ENCODE measurements around the gene MMP24.
A peak's percentile ranks its signal among the peaks of the same experiment; 100 is the strongest.

The MMP24 gene

DNA sequence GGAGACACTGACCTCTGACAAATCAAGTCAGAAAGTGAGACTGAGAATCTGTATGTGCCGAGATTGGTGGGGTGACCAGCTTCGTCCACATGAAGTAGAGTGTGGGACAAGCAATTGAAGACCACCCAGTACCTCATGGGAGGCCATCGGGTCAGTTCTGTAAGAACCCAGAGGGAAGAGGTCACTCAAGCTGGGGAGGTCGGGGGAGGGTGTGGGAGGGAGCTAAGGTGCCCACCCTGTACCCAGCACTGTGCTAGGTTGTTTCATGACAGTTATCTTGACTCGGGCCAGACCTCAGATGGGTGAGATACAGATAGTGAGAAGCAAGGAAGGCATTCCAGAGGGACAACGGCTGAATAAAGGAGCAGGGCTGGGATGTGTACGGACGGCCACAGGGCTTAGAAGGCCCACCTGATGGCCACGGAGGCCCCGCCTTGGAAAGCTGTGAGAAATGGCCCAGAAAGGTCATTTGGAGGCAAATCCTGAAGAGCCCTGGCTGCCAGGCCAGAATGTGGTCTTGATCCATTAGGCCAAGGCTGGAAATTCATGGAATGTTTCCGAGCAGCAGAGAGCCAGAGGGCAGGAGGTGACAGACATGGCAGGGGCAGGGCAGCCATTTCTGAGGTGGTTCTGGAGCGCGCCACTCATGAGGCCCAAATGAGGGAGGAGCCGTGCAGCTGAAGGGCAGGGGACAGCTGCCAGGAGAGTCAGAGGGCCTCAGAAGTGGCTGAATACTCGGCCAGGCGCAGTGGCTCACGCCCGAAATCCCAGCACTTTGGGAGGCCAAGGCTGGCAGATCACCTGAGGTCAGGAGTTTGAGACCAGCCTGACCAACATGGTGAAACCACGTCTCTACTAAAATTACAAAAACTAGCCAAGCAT is 43.8 kb downstream of the MMP24 start:
- Histone ChIP-seq H3K36me3 (peaks cover 69% of the 10 kb centered on the region), H3K27ac (no peak overlapping the region), H3K27me3 (no peaks in the 10 kb centered on the region), H3K4me3 (no peak overlapping the region), H3K9me3 (no peaks in the 10 kb centered on the region), H3K4me2 (no peak overlapping the region), H3K4me1 (0 out of 2 replicates have a peak, but pooled peaks cover 14% of the 10 kb centered on the region), H3K9ac (no peak overlapping the region), H4K20me1 (peaks cover 49% of the 10 kb centered on the region; the same call in 1 of the 2 replicates)
- TF ChIP-seq Cebpa-rat (IDR thresholded peaks at IDR 0.05): no peak

DNA sequence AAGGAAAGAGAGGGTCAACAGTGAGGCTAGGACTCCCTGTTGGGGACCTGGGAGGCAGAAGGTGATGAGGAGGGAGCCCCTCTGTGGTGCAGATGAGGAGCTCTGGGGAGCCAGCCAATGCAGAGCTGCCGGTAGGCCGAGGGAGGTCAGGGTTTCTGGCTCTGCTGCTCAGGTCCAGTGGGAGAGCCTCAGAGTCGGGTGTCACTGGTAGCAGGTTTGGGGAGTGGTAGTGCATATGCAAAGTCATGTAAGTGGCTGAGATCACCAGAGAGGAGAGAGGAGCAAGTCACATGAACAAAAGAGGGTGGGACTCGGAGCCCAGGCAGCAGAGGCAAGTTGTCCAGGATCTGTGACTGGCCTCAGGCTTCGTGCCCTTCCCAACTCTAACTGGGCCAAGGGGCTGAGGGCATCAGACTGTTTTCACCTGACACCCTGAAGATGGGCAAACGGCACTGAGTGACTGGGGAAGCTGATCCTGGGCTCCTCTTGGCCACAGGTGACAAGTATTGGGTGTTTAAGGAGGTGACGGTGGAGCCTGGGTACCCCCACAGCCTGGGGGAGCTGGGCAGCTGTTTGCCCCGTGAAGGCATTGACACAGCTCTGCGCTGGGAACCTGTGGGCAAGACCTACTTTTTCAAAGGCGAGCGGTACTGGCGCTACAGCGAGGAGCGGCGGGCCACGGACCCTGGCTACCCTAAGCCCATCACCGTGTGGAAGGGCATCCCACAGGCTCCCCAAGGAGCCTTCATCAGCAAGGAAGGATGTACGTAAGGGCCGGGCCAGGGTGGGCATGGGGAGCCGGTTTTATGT is 44.8 kb downstream of the MMP24 start:
- H3K27me3 ChIP-seq: no peaks in the 10 kb centered on the region
- peaks cover 77% of the 10 kb centered on the region for H3K36me3 ChIP-seq
- no peaks in the 10 kb centered on the region for H3K9me3 ChIP-seq
- no peak overlapping the region for H3K4me3 ChIP-seq
- peaks cover 19% of the 10 kb centered on the region for H3K4me1 ChIP-seq
- no peak overlapping the region for H3K9ac ChIP-seq
- no peak for TF ChIP-seq Cebpa-rat (IDR thresholded peaks at IDR 0.05)
- H3K4me2 ChIP-seq: no peak overlapping the region
- H3K27ac ChIP-seq: no peak overlapping the region
- peaks cover 59% of the 10 kb centered on the region; the same call in 1 of the 2 replicates for H4K20me1 ChIP-seq

DNA sequence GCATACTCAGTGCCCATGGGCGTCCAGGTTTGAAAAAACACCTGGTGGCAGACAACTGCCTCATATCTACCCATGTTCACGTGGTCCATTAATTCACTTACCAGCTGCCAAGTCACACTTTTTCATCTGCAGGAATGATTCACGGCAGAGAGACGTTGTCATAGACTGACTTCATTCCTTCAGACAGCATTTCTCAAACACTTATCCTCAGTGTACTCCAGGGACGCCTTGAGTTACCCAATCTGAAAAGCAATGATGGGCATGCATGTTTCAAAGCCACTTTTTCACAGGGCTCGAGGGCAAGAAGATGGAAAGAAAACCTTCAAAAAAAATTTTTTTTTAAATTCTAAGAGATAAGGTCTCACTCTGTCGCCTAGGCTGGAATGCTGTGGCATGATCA is 45.4 kb downstream of the MMP24 start:
- H3K9me3 ChIP-seq: no peaks in the 10 kb centered on the region
- H3K4me1 ChIP-seq: peaks cover 25% of the 10 kb centered on the region
- no peaks in the 10 kb centered on the region for H3K27me3 ChIP-seq
- peaks cover 59% of the 10 kb centered on the region; the same call in 1 of the 2 replicates for H4K20me1 ChIP-seq
- no peak overlapping the region for H3K27ac ChIP-seq
- no peak overlapping the region for H3K4me3 ChIP-seq
- no peak for TF ChIP-seq Cebpa-rat (IDR thresholded peaks at IDR 0.05)
- H3K36me3 ChIP-seq: peaks cover 73% of the 10 kb centered on the region
- no peak overlapping the region for H3K9ac ChIP-seq
- no peak overlapping the region for H3K4me2 ChIP-seq

DNA sequence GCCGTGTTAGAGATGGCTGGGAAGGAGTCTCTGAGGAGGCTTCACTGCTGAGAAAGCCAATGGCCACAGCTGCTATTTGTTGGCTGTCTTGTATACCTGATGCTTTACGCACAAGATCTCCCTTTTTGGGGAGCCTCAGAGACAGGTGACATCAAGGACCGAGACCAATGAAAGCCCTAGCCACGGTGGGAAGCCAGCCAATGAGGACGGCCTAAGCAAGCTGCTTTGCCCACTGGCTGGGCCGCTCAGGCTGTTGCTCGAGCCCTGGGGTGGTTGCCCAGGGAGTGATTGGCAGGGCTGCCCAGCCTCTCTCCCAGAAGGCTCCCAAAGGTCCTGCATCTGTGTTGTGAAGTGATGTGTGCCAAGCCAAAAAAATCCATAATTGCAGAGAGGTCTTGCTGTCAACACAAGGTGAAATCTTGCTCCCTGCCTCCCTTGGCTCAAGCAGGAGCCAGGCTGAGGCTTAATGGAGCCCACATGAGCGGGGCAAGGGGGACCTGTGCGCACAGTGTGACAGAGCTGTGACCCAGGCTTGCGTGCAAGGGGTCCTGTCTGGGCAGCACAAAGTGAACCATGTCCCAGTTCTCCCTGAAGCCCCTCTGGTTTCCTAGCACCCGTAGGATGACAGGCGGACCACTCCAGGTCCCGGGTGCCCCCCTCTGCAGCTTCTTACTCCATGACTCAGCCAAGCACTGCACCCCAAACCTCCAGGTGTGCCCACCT is 47.1 kb downstream of the MMP24 start:
- no peak overlapping the region for H3K9ac ChIP-seq
- H4K20me1 ChIP-seq: peaks cover 49% of the 10 kb centered on the region; the same call in 1 of the 2 replicates
- TF ChIP-seq Cebpa-rat (IDR thresholded peaks at IDR 0.05): no peak
- no peaks in the 10 kb centered on the region for H3K27me3 ChIP-seq
- peaks cover 62% of the 10 kb centered on the region for H3K36me3 ChIP-seq
- no peak overlapping the region for H3K4me3 ChIP-seq
- H3K4me1 ChIP-seq: peaks cover 32% of the 10 kb centered on the region
- no peak overlapping the region for H3K27ac ChIP-seq
- no peak overlapping the region for H3K4me2 ChIP-seq
- H3K9me3 ChIP-seq: no peaks in the 10 kb centered on the region

DNA sequence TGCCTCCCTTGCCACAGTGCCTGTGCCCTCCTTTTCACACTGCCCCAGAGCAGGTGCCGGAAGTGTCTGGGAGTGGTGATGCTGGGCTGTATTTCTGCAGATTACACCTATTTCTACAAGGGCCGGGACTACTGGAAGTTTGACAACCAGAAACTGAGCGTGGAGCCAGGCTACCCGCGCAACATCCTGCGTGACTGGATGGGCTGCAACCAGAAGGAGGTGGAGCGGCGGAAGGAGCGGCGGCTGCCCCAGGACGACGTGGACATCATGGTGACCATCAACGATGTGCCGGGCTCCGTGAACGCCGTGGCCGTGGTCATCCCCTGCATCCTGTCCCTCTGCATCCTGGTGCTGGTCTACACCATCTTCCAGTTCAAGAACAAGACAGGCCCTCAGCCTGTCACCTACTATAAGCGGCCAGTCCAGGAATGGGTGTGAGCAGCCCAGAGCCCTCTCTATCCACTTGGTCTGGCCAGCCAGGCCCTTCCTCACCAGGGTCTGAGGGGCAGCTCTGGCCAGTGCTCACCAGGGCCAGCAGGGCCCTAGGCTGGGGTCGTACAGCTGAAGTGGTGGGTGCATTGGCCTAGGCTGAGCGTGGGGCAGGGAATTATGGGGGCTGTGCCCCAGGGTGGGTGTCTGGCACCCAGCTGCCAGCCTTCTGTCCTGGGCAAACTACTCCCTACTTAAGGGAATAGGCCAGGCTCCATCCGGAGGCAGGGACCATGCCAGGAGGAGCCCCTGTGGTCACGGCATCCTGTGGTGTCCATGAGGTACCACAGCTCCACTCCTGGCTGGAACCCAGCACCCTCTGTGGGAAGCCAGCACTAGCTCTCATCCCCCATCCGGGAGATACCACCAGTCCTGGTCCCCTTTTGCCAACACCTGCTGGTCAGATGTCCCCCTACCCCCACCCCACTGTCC is 47.9 kb downstream of the MMP24 start:
- Histone ChIP-seq H3K4me1 (peaks cover 34% of the 10 kb centered on the region), H4K20me1 (peaks cover 48% of the 10 kb centered on the region; the same call in 1 of the 2 replicates), H3K9ac (no peak overlapping the region), H3K4me3 (no peak overlapping the region), H3K36me3 (peaks cover 69% of the 10 kb centered on the region), H3K27ac (no peak overlapping the region), H3K9me3 (no peaks in the 10 kb centered on the region), H3K4me2 (no peak overlapping the region), H3K27me3 (no peaks in the 10 kb centered on the region)
- no peak for TF ChIP-seq Cebpa-rat (IDR thresholded peaks at IDR 0.05)

DNA sequence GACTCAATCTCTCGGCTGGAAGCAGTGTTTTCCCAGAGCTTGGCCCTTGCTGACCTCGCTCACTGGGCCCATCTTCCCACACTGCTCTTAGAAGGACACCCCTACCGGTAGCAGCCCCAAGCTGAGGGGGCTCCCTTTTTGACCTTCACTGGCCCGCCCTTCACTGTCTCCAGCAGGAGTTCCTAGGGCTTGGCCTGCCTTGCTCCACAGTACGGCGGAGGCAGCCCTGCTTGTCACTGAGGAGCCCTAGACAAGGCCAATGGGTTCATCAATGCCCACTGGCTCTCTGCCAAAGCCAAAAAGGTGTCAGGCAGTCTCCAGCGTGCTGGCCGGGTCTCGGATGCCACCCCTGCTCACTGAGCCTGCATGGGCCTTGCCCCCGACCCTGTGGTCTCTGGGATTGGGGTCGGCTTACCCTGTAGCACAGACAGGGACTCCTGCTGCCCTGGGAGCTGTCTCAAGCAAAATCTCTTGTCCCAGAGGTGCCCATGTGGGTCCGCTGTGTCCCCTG is 49.3 kb downstream of the MMP24 start:
- Histone ChIP-seq H3K4me1 (peaks cover 32% of the 10 kb centered on the region), H3K4me3 (no peak overlapping the region), H4K20me1 (peaks cover 59% of the 10 kb centered on the region), H3K9ac (peak overlapping the region; percentile 85), H3K36me3 (peaks cover 69% of the 10 kb centered on the region), H3K4me2 (peak overlapping the region; percentile 94; the same call in 1 of the 2 replicates), H3K27me3 (no peaks in the 10 kb centered on the region), H3K9me3 (no peaks in the 10 kb centered on the region), H3K27ac (0 out of 2 replicates have a peak overlapping the region, but pooled peaks have one; percentile 70)
- TF ChIP-seq Cebpa-rat (IDR thresholded peaks at IDR 0.05): no peak

DNA sequence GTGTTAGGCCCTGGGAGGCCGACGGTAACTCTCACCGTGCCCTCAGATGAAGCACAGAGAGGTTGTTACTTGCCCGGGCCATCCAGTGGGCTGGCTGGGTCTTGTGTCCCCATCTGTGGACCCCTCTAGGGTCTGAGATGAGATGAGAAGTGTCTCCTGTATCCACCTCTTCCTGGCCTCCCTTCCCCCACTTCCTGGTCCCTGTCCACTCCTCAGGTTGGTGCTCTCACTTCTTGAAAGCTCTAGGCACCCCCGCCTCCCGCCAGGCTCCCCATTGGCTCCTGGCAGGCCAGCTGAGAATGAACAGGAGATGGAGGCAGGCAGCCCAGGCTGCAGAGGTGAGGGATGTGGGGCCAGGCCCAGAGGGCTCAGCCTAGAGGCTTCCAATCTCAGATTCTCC is 49.9 kb downstream of the MMP24 start:
- no peaks in the 10 kb centered on the region for H3K9me3 ChIP-seq
- H3K27me3 ChIP-seq: no peaks in the 10 kb centered on the region
- TF ChIP-seq Cebpa-rat (IDR thresholded peaks at IDR 0.05): no peak
- H3K4me2 ChIP-seq: peak overlapping the region; percentile 94
- H3K4me1 ChIP-seq: peaks cover 26% of the 10 kb centered on the region
- peaks cover 63% of the 10 kb centered on the region for H4K20me1 ChIP-seq
- peak overlapping the region; percentile 85 for H3K9ac ChIP-seq
- peaks cover 69% of the 10 kb centered on the region for H3K36me3 ChIP-seq
- peak overlapping the region; percentile 70 for H3K27ac ChIP-seq
- peak overlapping the region; percentile 69 for H3K4me3 ChIP-seq

DNA sequence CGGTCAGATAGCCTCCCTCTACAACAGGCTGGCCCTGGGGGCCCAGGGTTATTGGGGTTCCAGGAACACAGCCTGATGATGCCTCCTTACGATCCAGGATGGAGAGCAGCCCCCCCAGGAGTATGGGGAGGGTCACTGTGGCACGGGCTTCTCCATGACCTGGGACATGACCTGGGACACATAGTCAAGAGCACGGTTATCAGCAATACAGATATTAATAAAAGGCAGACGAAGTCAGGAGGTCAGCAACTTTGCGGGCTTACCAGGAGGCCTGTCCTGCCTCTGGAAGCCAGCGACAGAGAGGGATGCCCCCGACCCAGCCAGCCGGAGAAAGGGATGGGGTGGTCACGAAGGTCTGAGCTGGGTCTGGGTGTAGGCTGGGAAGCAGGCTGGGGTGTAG is 50.6 kb downstream of the MMP24 start:
- Histone ChIP-seq H3K4me1 (peaks cover 21% of the 10 kb centered on the region), H3K4me3 (peak overlapping the region; percentile 69), H4K20me1 (peaks cover 63% of the 10 kb centered on the region), H3K4me2 (peak overlapping the region; percentile 94), H3K27ac (peak overlapping the region; percentile 70), H3K36me3 (peaks cover 72% of the 10 kb centered on the region), H3K9me3 (no peaks in the 10 kb centered on the region), H3K9ac (peak overlapping the region; percentile 85), H3K27me3 (no peaks in the 10 kb centered on the region)
- no peak for TF ChIP-seq Cebpa-rat (IDR thresholded peaks at IDR 0.05)
